SU-DHL-6 (cell line): Measurements from ENCODE around the gene FAM3C.

Experiments used
- CTCF ChIP-seq: fragments of 200-600 bp; sonication (generic); IDR thresholded peaks from one replicate; pipeline ENCODE4 v1.5.1; 2017; ENCODE audit warnings: antibody characterized with exemption, mild to moderate bottlenecking, low read length, moderate library complexity; ENCODE audit not compliant: insufficient read depth, poor library complexity, severe bottlenecking
- EZH2phosphoT487 ChIP-seq: fragments of 200-600 bp; sonication (generic), shearing (Covaris generic); conservative IDR thresholded peaks from 2 replicates; pipeline ENCODE4 v1.6.1; 2018; ENCODE audit warnings: mild to moderate bottlenecking, antibody characterized with exemption, low read length, moderate library complexity, mixed read lengths

- TF ChIP-seq CTCF (no peak), EZH2phosphoT487 (no peak)
Observed at GRCh38 chr7:121304102-121304658, 91.9 kb downstream of the FAM3C start.
